ENCODE measurements around the gene SHISA6.
"Not testable (repeated sequence)": the region's sequence is repeated elsewhere in the genome, so short reads cannot be mapped to it uniquely, and the experiment has no call there.

Gene SHISA6

GRCh38 chr17:11303773-11304394 lies 62.9 kb downstream of the SHISA6 start:
- DNase-seq = no peak

DNA sequence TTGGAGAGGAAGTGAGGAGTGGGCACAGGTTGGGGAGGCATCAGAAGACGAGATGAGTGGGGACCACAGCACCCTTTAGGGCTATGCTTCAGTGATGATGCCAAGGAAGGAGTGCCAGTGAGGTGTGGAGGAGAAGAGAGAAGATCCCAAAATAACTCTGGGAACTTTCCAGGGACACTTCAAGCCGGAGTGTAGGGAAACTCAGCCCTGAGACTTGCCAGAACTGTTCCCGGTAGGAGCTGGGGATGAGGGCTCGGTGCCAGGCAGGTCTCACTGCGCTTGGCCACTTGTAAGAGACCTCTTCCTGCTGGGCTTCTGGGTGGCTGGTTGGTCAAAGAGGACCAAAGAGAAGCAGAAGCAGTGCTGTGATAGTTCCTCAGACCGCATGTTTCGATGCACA lies 63.6 kb downstream of the SHISA6 start:
- DNase-seq = no peak

- DNase-seq = no peak
Measured at GRCh38 chr17:11305524-11305923, 64.5 kb downstream of the SHISA6 start.

DNA sequence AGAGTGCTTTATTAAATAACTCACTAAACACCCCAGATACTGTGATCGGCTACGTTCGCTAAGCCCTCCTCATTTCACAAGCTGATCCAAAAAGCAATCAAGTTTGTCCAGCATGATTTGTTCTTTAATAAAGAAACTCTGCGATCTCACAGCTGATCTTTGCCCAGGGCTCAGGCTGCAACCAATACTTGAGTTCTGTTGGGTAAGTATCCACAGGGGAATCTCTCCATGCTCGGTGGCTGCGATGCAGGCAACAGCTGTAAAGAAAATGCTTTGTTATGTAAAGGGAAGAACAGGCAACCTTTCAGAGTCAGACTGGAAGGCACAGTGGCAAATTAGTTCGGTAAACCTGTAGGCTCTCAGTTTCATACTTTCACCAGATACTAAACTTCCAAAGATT lies 67.5 kb downstream of the SHISA6 start:
- no peak for DNase-seq

DNA sequence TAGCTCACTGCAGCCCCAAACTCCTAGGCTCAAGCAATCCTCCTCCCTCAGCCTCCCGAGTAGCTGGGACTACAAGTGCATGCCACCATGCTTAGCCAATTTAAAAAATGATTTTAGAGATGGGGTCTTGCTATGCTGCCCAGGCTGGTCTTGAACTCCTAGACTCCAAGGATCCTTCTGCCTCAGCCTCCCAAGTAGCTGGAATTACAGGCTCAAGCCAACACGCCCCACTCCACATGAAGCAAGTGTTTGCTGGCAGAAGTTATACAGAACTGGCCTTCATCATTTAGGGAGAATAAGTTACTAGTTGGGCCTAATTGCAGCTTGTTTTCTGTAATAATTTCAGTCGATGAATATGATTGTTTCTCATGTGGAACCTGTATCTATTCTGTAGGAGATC lies 68.0 kb downstream of the SHISA6 start:
- no peak for DNase-seq

- DNase-seq = no peak
Measured at GRCh38 chr17:11309850-11310249, 68.8 kb downstream of the SHISA6 start.

DNA sequence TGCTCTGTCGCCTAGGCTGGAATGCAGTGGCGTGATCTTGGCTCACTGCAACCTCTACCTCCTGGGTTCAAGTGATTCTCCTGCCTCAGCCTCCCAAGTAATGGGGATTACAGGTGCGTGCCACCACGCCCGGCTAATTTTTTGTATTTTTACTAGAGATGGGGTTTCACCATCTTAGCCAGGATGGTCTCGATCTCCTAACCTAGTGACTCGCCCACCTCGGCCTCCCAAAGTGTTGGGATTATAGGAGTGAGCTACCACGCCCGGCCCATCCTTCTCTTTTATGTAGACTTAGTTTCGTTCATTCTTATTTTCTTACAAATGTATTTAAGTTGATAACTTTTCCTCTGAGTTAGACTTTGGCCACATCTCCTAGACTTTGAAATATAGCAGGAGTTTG lies 75.4 kb downstream of the SHISA6 start:
- DNase-seq = not testable (repeated sequence)

GRCh38 chr17:11318207-11318606 lies 77.2 kb downstream of the SHISA6 start:
- no peak for DNase-seq

DNA sequence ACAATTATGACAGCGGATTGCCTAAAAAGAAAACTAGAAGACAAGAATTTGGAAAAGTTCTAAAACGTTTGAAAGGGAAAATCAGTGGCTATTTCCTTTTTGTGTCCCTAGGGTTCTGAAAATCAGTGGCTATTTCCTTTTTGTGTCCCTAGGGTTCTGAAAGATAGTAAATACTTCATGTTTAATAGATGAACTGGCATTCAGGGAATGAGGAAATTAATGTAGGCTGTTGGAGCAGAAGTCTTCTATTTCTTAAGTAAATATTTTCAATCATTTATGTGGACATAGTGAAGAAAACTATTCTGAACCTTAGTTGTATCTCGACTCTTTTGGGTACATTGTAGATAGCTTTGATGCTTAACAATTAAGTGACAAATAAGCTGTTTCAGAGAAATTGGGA lies 78.9 kb downstream of the SHISA6 start:
- DNase-seq = no peak

DNA sequence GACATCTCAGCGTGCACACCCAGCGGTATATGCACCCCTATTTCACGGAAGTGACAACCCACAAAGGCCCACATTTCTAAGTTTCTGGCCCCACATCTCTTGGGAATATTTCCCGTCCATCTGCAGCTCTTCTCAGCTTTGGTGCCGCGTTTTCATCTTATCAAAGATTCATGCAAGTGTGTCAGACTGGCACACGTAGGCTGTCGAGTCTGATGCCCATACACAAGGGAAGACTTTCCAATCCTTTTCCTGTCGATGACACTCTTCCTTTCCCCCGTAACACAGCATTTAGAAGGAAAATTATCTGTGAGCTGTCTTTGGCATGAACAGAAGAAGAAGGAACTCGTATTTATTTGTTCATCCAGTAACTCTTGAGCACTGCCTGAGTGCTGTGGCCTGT lies 83.0 kb downstream of the SHISA6 start:
- DNase-seq = no peak

DNA sequence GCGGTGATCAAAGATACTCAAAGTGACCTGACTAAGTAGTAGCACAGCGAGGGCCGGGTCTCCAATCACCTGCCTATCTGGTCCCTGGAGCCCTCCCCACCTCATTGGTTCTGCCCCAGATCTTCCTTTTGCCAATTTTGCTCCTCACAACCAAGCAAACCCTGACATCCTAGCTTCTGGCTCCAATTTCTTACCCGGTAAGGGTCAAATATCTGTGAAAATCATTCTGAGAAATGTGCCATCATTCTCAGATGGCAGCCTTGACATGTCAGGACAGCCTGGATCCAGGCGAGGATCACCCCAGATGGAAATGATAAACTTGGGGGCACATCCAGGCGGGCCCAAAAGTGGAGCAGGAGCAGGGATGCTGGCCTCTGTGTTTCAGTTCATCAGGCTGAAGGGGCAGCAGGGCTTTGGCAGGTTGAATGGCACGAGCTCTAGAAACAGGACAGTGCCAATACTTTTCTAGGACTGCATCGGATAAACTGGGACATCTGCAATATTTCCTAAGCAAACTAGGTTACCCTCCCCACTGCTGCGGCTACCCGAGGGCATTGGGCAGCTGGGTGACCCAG lies 83.9 kb downstream of the SHISA6 start:
- no peak for DNase-seq

DNA sequence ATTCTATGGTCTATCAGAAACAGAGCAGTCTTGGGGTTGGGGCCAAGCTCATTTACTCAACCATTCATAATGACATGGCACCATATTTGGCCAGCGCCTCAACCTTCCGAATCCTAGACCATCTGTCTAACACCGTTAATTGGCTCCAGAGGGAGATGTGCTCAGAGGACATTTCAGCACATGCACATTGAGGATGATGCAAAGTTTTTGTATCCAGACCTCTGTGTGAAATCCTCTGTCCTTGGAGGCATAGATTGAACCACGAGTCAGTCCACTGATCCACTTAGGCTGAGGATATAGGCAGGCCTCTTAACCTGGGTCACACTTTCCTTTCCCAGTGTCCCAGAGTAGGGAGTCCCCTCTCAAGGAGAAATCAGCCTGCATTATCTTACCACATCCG lies 85.5 kb downstream of the SHISA6 start:
- no peak for DNase-seq

- no peak for DNase-seq
Measured at GRCh38 chr17:11328770-11329169, 87.8 kb downstream of the SHISA6 start.

DNA sequence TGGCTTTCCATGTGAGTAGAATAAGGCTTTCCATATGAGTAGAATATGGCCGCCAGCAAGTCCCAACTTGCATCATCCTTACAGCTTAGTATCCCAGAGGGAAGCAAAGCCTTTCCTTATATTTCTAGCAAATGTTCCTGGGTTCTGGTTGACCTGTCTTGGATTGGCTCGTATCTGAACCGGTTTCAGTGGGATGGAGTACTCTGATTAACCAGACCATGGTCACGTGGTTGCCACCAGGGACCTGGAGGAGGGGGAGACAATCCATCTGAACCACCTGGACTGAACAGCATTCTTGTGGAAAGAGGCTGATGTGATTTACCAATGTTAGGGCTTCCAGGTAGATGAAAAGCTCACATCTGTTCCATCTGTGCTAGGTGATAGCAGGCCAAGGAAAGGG lies 89.0 kb downstream of the SHISA6 start:
- no peak for DNase-seq

- no peak for DNase-seq
Measured at GRCh38 chr17:11330826-11331225, 89.8 kb downstream of the SHISA6 start.

- DNase-seq = no peak
Measured at GRCh38 chr17:11331547-11332513, 90.8 kb downstream of the SHISA6 start.

- no peak for DNase-seq
Measured at GRCh38 chr17:11332706-11333105, 91.7 kb downstream of the SHISA6 start.

DNA sequence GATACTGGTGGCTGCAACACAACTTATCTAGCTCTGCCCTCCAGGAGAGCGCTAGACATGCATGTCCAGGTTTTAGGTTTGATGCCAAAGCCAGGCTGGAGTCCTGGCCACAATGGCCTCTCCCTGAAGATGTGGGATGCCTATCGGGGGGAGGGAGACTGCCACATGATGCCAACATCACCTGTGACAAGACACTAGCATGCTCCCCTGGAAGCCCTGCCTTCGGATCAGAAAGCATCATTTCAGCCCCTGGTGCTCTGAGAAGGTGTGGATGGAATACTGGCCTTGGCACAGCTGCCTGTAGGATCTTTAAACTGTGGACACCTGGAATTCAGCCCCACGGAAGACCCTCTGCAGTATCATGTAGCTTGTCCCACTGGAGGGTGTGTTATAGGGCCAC lies 93.5 kb downstream of the SHISA6 start:
- no peak for DNase-seq

DNA sequence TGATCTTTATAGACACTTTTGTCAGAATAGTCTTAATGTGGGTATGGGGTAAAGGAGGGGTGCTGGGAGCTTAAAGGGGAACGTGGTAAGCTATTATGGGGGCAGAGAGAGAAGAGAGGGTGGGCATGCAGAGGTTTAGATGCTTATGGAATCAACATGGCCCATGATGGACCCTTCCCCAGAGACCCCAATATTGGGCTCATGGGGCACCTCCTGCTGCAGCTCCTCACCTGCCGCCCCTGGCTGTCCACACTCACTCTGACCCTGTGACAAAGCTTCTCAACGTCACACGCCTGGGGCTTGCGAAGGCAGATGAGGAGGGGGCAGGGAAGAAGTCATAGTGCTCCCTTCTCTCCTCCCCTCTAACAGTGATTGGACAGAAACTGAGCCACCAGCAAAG lies 95.3 kb downstream of the SHISA6 start:
- DNase-seq = no peak

DNA sequence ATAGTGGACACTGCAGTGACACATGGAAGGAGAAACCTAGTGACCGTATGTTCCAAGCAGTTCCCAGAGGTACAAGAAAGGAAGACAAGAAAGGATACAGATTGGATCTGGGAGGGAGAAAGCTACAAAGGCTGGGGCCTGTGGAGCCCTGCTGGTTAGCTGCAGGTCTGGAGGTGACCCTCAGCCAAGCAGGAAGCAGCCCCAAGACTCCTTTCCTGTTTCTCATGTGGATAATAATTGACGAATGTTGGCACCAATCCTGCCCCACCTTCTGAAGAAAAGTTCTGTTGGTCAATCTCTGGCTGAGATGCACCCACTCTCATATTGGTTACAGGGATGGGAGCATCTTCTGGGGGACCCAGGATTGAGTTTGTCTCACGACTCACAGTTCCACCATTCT lies 99.8 kb downstream of the SHISA6 start:
- DNase-seq = no peak

- no peak for DNase-seq
Measured at GRCh38 chr17:11342138-11342537, 101.1 kb downstream of the SHISA6 start.

DNA sequence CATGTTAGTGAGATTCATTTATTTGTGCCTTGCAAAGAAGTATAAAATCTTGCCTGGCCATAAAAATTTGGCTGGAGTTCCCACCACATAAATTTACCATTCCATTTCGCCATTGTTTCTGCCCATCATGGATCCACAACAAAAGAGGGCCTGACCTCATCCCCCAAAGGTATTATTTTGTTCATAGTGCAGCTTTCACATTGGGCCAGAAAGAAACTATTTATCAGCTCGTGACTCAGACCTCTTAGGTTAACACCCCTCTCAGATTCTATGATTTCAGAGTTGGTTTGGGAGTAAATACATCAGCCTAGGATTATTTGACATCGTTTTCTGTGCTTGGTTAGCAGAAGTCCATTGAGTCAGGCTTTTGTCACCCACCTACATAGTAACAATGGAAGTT lies 108.1 kb downstream of the SHISA6 start:
- no peak for DNase-seq

- no peak for DNase-seq
Measured at GRCh38 chr17:11351479-11351878, 110.5 kb downstream of the SHISA6 start.

DNA sequence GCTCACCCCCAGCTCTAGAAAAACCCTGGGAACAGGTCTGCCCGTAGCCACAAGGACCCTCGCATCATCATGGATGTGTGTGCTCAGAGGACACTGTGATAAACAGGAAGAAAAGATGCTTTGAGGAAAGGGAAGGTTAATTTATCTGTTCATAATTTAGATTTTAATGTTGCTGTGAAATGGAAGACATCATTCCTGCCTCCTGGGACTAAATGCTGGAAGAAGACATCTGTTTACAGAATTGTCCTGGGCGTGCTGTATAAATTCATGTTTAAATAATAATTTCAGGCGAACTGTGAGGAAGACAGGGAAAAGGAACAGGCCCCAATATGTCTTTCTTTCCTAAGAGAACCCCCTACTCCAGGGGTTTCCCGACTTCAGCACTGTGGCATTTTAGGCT lies 112.6 kb downstream of the SHISA6 start:
- DNase-seq = no peak

Data from KG1 (cell line).